Smooth muscle cell (in vitro differentiated cells): ENCODE results near the gene INTS3. TPM values are rescaled to one million over a fixed set of nuclear protein-coding genes. Genes with fewer than 3 reads are reported as not detected.

Source experiments
- DNase-seq: peaks from one replicate; lab custom pipeline; 2025; ENCODE audit not compliant: unreplicated experiment; lab: John Stamatoyannopoulos, UW
- H2AFZ ChIP-seq: fragments of 200-600 bp; sonication (generic); 2 replicates; pipeline ENCODE4 v1.6.0; 2016; ENCODE audit warnings: antibody characterized with exemption, low read depth, mild to moderate bottlenecking
- H3F3A ChIP-seq: fragments of 200-600 bp; sonication (generic); 2 replicates; pipeline ENCODE4 v1.6.0; 2017; ENCODE audit warnings: antibody characterized with exemption, low read depth
- H3K27ac ChIP-seq: fragments of 200-600 bp; sonication (generic); 2 replicates; pipeline ENCODE4 v1.5.1; 2016; ENCODE audit warnings: low read depth, mild to moderate bottlenecking
- H3K27me3 ChIP-seq: fragments of 200-600 bp; sonication (generic); 2 replicates; pipeline ENCODE4 v1.6.1; 2016; ENCODE audit warnings: low read depth, mild to moderate bottlenecking
- H3K36me3 ChIP-seq: fragments of 200-600 bp; sonication (generic); 2 replicates; pipeline ENCODE4 v1.5.1; 2016; ENCODE audit warnings: low read depth
- H3K4me1 ChIP-seq: fragments of 200-600 bp; sonication (generic); 2 replicates; pipeline ENCODE4 v1.5.1; 2016; ENCODE audit warnings: low read depth
- H3K4me2 ChIP-seq: fragments of 200-600 bp; sonication (generic); 2 replicates; pipeline ENCODE4 v1.6.0; 2016; ENCODE audit warnings: mild to moderate bottlenecking
- H3K4me3 ChIP-seq: fragments of 200-600 bp; sonication (generic); 2 replicates; pipeline ENCODE4 v1.5.1; 2016; ENCODE audit warnings: mild to moderate bottlenecking
- H3K79me2 ChIP-seq: fragments of 200-600 bp; sonication (generic); 2 replicates; pipeline ENCODE4 v1.6.0; 2016; ENCODE audit warnings: low read depth, mild to moderate bottlenecking
- H3K9ac ChIP-seq: fragments of 200-600 bp; sonication (generic); 2 replicates; pipeline ENCODE4 v1.6.0; 2016; ENCODE audit warnings: low read depth
- H3K9me3 ChIP-seq: fragments of 200-600 bp; sonication (generic); replicated peaks from 2 replicates; pipeline ENCODE4 v1.5.1; 2016; ENCODE audit warnings: low read depth
- H4K20me1 ChIP-seq: fragments of 200-600 bp; sonication (generic); 2 replicates; pipeline ENCODE4 v1.6.0; 2016; ENCODE audit warnings: low read depth
- CTCF ChIP-seq: fragments of 200-600 bp; sonication (generic); IDR thresholded peaks from 2 replicates; pipeline ENCODE4 v1.5.1; 2017; ENCODE audit warnings: borderline replicate concordance, mild to moderate bottlenecking, antibody characterized with exemption; ENCODE audit not compliant: insufficient read depth, poor library complexity, severe bottlenecking
- WGBS: methylation state at CpG from one replicate; pipeline ENCODE4 v1.1.7; 2016; ENCODE audit warnings: low lambda C conversion rate; 5-methylcytosine and 5-hydroxymethylcytosine counted together
- microRNA-seq: library from miRNA; unstranded; fragments of <30 nt; microRNA quantifications from one replicate; pipeline ENCODE4, GENCODE V29; 2016; ENCODE audit warnings: borderline number of aligned reads
- polyA plus RNA-seq: library from polyadenylated mRNA; unstranded; fragments of >200 nt; fragmentation: Nextera tagmentation; extraction: Ambion mirVana; gene quantifications from 2 replicates; pipeline ENCODE4 v1.2.1, GENCODE V29; 2016
- small RNA-seq: library from RNA; depleted of rRNA; stranded (forward); fragments of <200 nt; gene quantifications from one replicate; pipeline ENCODE3, GENCODE V24; 2014
- total RNA-seq: library from RNA; depleted of rRNA; stranded (reverse); fragments of >200 nt; gene quantifications from 2 replicates; pipeline ENCODE4 v1.2.3, GENCODE V29; 2014

Gene INTS3
- total and polyA plus RNA-seq, 2 experiments from 2014 or later = 22.3 to 33.6 TPM

GRCh38 chr1:153818876-153819275, 91.0 kb downstream of the INTS3 start:
- TF ChIP-seq CTCF = no peak
- no peaks in the 10 kb centered on the region for H3K9me3 ChIP-seq
- no peaks in the 10 kb centered on the region for H3K79me2 ChIP-seq
- H3F3A ChIP-seq = no peaks in the 10 kb centered on the region
- no peak overlapping the region for H3K9ac ChIP-seq
- WGBS = 92% methylated on average over 2 of the region's 2 CpGs
- H3K4me3 ChIP-seq = no peak overlapping the region
- no peaks in the 10 kb centered on the region for H4K20me1 ChIP-seq
- no peak overlapping the region for H2AFZ ChIP-seq
- DNase-seq = no peak
- no peak overlapping the region for H3K4me2 ChIP-seq
- H3K27ac ChIP-seq = no peak overlapping the region
- H3K27me3 ChIP-seq = no peaks in the 10 kb centered on the region
- H3K36me3 ChIP-seq = peaks cover 20% of the 10 kb centered on the region
- H3K4me1 ChIP-seq = no peaks in the 10 kb centered on the region

Small RNAs within 50 kb of the gene (microRNA-seq; reads per million reads assigned to microRNA genes)
- not detected for gene MIR8083

Small RNAs within 50 kb of the gene (small RNA-seq; reads per million reads assigned to genes)
- not detected for gene MIR8083
- not detected for gene RF00019
- gene RN7SL372P = not detected

Other genes with a start within 250 kb of the INTS3 start
- gene S100A6, start 192.1 kb upstream of the INTS3 start, total RNA-seq = 410 and 499 TPM in 2 replicates
- 1,358 and 1,471 TPM in 2 replicates for gene S100A6, start 192.1 kb upstream of the INTS3 start, polyA plus RNA-seq
- 1.6 and 5.7 TPM in 2 replicates for gene S100A5, start 187.1 kb upstream of the INTS3 start, total RNA-seq
- 4.8 and 6.2 TPM in 2 replicates for gene S100A5, start 187.1 kb upstream of the INTS3 start, polyA plus RNA-seq
- gene S100A4, start 182.2 kb upstream of the INTS3 start, total RNA-seq = 1,139 and 1,222 TPM in 2 replicates
- 1,491 and 1,802 TPM in 2 replicates for gene S100A4, start 182.2 kb upstream of the INTS3 start, polyA plus RNA-seq
- gene S100A3, start 178.8 kb upstream of the INTS3 start, total RNA-seq = 11.2 and 13.9 TPM in 2 replicates
- 18.0 and 19.8 TPM in 2 replicates for gene S100A3, start 178.8 kb upstream of the INTS3 start, polyA plus RNA-seq
- gene S100A2, start 162.2 kb upstream of the INTS3 start, total RNA-seq = 2.3 and 7.3 TPM in 2 replicates
- gene S100A2, start 162.2 kb upstream of the INTS3 start, polyA plus RNA-seq = 16.6 and 20.4 TPM in 2 replicates
- gene S100A16, start 114.9 kb upstream of the INTS3 start, total RNA-seq = 198 and 238 TPM in 2 replicates
- 302 and 358 TPM in 2 replicates for gene S100A16, start 114.9 kb upstream of the INTS3 start, polyA plus RNA-seq
- gene S100A14, start 111.7 kb upstream of the INTS3 start, total RNA-seq = 20.1 and 25.1 TPM in 2 replicates
- 11.0 and 32.7 TPM in 2 replicates for gene S100A14, start 111.7 kb upstream of the INTS3 start, polyA plus RNA-seq
- gene S100A13, start 100.5 kb upstream of the INTS3 start, total RNA-seq = 150 and 158 TPM in 2 replicates
- gene S100A13, start 100.5 kb upstream of the INTS3 start, polyA plus RNA-seq = 474 and 498 TPM in 2 replicates
- gene S100A1, start 99.6 kb upstream of the INTS3 start, total RNA-seq = 8.3 TPM in 1 of 2 replicates, not detected in the other
- gene S100A1, start 99.6 kb upstream of the INTS3 start, polyA plus RNA-seq = 0.46 and 1.0 TPM in 2 replicates
- gene CHTOP, start 94.0 kb upstream of the INTS3 start, total RNA-seq = 47.8 and 48.1 TPM in 2 replicates
- 49.7 and 50.2 TPM in 2 replicates for gene CHTOP, start 94.0 kb upstream of the INTS3 start, polyA plus RNA-seq
- gene SNAPIN, start 69.3 kb upstream of the INTS3 start, total RNA-seq = 37.6 and 65.5 TPM in 2 replicates
- gene SNAPIN, start 69.3 kb upstream of the INTS3 start, polyA plus RNA-seq = 48.1 and 52.0 TPM in 2 replicates
- 201 and 206 TPM in 2 replicates for gene ILF2, start 57.1 kb upstream of the INTS3 start, total RNA-seq
- 194 and 241 TPM in 2 replicates for gene ILF2, start 57.1 kb upstream of the INTS3 start, polyA plus RNA-seq
- 0.09 and 0.54 TPM in 2 replicates for gene NPR1, start 49.4 kb upstream of the INTS3 start, total RNA-seq
- gene NPR1, start 49.4 kb upstream of the INTS3 start, polyA plus RNA-seq = 0.24 and 0.40 TPM in 2 replicates
- 14.8 and 21.3 TPM in 2 replicates for gene SLC27A3, start 47.4 kb downstream of the INTS3 start, total RNA-seq
- gene SLC27A3, start 47.4 kb downstream of the INTS3 start, polyA plus RNA-seq = 36.0 and 41.0 TPM in 2 replicates
- gene GATAD2B, start 194.9 kb downstream of the INTS3 start, total RNA-seq = 13.2 and 24.9 TPM in 2 replicates
- gene GATAD2B, start 194.9 kb downstream of the INTS3 start, polyA plus RNA-seq = 7.8 and 10.0 TPM in 2 replicates
- gene DENND4B, start 218.7 kb downstream of the INTS3 start, total RNA-seq = 6.4 and 9.7 TPM in 2 replicates
- gene DENND4B, start 218.7 kb downstream of the INTS3 start, polyA plus RNA-seq = 16.3 and 21.1 TPM in 2 replicates
- gene CRTC2, start 230.6 kb downstream of the INTS3 start, total RNA-seq = 9.9 and 13.0 TPM in 2 replicates
- 24.6 and 37.7 TPM in 2 replicates for gene CRTC2, start 230.6 kb downstream of the INTS3 start, polyA plus RNA-seq
- 78.8 and 104 TPM in 2 replicates for gene SLC39A1, start 235.5 kb downstream of the INTS3 start, total RNA-seq
- gene SLC39A1, start 235.5 kb downstream of the INTS3 start, polyA plus RNA-seq = 128 and 143 TPM in 2 replicates
- gene CREB3L4, start 239.9 kb downstream of the INTS3 start, total RNA-seq = 13.0 and 14.9 TPM in 2 replicates
- gene CREB3L4, start 239.9 kb downstream of the INTS3 start, polyA plus RNA-seq = 9.0 and 13.2 TPM in 2 replicates
- 139 and 150 TPM in 2 replicates for gene JTB, start 249.6 kb downstream of the INTS3 start, total RNA-seq
- 157 TPM in 2 replicates for gene JTB, start 249.6 kb downstream of the INTS3 start, polyA plus RNA-seq